SK-N-SH (cell line): ENCODE results near the gene CCDC27. TPM values are rescaled to one million over a fixed set of nuclear protein-coding genes. Genes with fewer than 3 reads are reported as not detected.

ENCODE experiments used
- CTCF ChIA-PET: fragments of 300-600, 350-600 bp; formaldehyde crosslinking; extraction: SDS; loops from one replicate; lab custom pipeline; 2021; lab: Yijun Ruan, JAX
- POLR2A ChIA-PET: fragments of 350-600 bp; sonication (Branson Sonifier 250); formaldehyde crosslinking; extraction: SDS; loops from one replicate; lab custom pipeline; 2020; ENCODE audit warnings: antibody characterized with exemption, inconsistent platforms; lab: Yijun Ruan, JAX
- DNase-seq: peaks from one replicate; pipeline ENCODE4 v3.0.0; 2012
- H2AFZ ChIP-seq: fragments of 200-600 bp; sonication (generic); 2 replicates; pipeline ENCODE4 v1.8.1; 2016; ENCODE audit warnings: antibody characterized with exemption, mild to moderate bottlenecking, low read depth
- H3F3A ChIP-seq: fragments of 200-600 bp; sonication (generic); replicated peaks from 2 replicates; pipeline ENCODE3; 2016; ENCODE audit warnings: antibody characterized with exemption, mild to moderate bottlenecking; ENCODE audit not compliant: insufficient read depth
- H3K27ac ChIP-seq, 2 experiments: fragments of 200-500 bp in 1 of 2; fragments of 200-600 bp in 1 of 2; sonication (Bioruptor generic) in 1 of 2; sonication (generic), shearing (Covaris generic) in 1 of 2; 2 replicates each; pipeline versions ENCODE4 v1.5.1 to v1.6.1; 2014 to 2016; ENCODE audit warnings: low read depth in 2 of 2, inconsistent platforms in 1 of 2, low read length in 1 of 2, mild to moderate bottlenecking in 1 of 2, mixed read lengths in 1 of 2
- H3K27me3 ChIP-seq: fragments of 200-600 bp; sonication (generic), shearing (Covaris generic); 2 replicates; pipeline ENCODE4 v1.6.1; 2016; ENCODE audit warnings: mixed run types; ENCODE audit not compliant: insufficient read depth
- H3K36me3 ChIP-seq, 2 experiments: fragments of 200-500 bp in 1 of 2; fragments of 200-600 bp in 1 of 2; sonication (Bioruptor generic) in 1 of 2; sonication (generic) in 1 of 2; replicated peaks in 1 of 2; 2 replicates each; pipeline versions ENCODE3 to v1.5.1; 2014 to 2016; ENCODE audit warnings: low read length in 1 of 2, mild to moderate bottlenecking in 1 of 2; ENCODE audit not compliant: insufficient read depth in 2 of 2, control insufficient read depth in 1 of 2
- H3K4me1 ChIP-seq, 2 experiments: fragments of 200-500 bp in 1 of 2; fragments of 200-600 bp in 1 of 2; sonication (Bioruptor generic) in 1 of 2; sonication (generic), shearing (Covaris generic) in 1 of 2; 2 replicates each; pipeline versions ENCODE4 v1.5.1 to v1.6.1; 2014 to 2016; ENCODE audit warnings: low read depth in 1 of 2, low read length in 1 of 2, mixed run types in 1 of 2; ENCODE audit not compliant: insufficient read depth in 2 of 2, control insufficient read depth in 1 of 2
- H3K4me2 ChIP-seq: fragments of 200-600 bp; sonication (generic), shearing (Covaris generic); 2 replicates; pipeline ENCODE4 v1.6.1; 2017; ENCODE audit warnings: mixed run types
- H3K4me3 ChIP-seq, 2 experiments: fragments of 200-500 bp in 1 of 2; fragments of 200-600 bp in 1 of 2; sonication (Bioruptor generic) in 1 of 2; sonication (generic), shearing (Covaris generic) in 1 of 2; 2 replicates each; pipeline versions ENCODE4 v1.5.1 to v1.8.1; 2014 to 2016; ENCODE audit warnings: low read depth in 2 of 2, inconsistent platforms in 1 of 2, low read length in 1 of 2, mild to moderate bottlenecking in 1 of 2, mixed read lengths in 1 of 2, moderate library complexity in 1 of 2
- H3K79me2 ChIP-seq: fragments of 200-600 bp; sonication (generic); 2 replicates; pipeline ENCODE4 v1.8.1; 2017; ENCODE audit warnings: mild to moderate bottlenecking; ENCODE audit not compliant: insufficient read depth
- H3K9ac ChIP-seq: fragments of 200-600 bp; sonication (generic); 2 replicates; pipeline ENCODE4 v1.6.1; 2017; ENCODE audit warnings: mixed run types
- H3K9me2 ChIP-seq: fragments of 200-600 bp; sonication (generic); 2 replicates; pipeline ENCODE4 v1.6.1; 2017; ENCODE audit warnings: mixed run types
- H3K9me3 ChIP-seq: fragments of 200-600 bp; sonication (generic); 2 replicates; pipeline ENCODE4 v1.6.1; 2017; ENCODE audit warnings: mixed run types, mild to moderate bottlenecking, moderate library complexity
- H4K20me1 ChIP-seq: fragments of 200-600 bp; sonication (generic); 2 replicates; pipeline ENCODE4 v1.6.1; 2017; ENCODE audit warnings: mild to moderate bottlenecking, mixed run types; ENCODE audit not compliant: insufficient read depth
- CHD2 ChIP-seq: fragments of 150-350 bp; IDR thresholded peaks from 2 replicates; pipeline ENCODE4 v1.6.1; 2018; ENCODE audit warnings: low read length; ENCODE audit not compliant: partially characterized antibody
- CTCF ChIP-seq: fragments of 200-600 bp; sonication (generic); IDR thresholded peaks from 2 replicates; pipeline ENCODE4 v1.6.1; 2017; ENCODE audit warnings: antibody characterized with exemption, mild to moderate bottlenecking, moderate library complexity
- EZH2phosphoT487 ChIP-seq: fragments of 200-600 bp; sonication (generic); IDR thresholded peaks from 2 replicates; pipeline ENCODE4 v1.6.1; 2017; ENCODE audit warnings: low read depth, mixed run types, mild to moderate bottlenecking, antibody characterized with exemption, moderate library complexity, borderline replicate concordance
- FOXM1 ChIP-seq: IDR thresholded peaks from 2 replicates; pipeline ENCODE4 v1.4.0; 2012; ENCODE audit warnings: low read depth, mild to moderate bottlenecking
- GABPA ChIP-seq: IDR thresholded peaks from 2 replicates; pipeline ENCODE4 v1.4.0; 2012; ENCODE audit warnings: low read depth, mild to moderate bottlenecking
- JUND ChIP-seq: IDR thresholded peaks from 2 replicates; pipeline ENCODE4 v1.4.0; 2012
- MEF2A ChIP-seq: IDR thresholded peaks from 2 replicates; pipeline ENCODE4 v1.4.0; 2012; ENCODE audit warnings: low read depth, borderline replicate concordance
- NFIC ChIP-seq: IDR thresholded peaks from 2 replicates; pipeline ENCODE4 v1.4.0; 2012; ENCODE audit warnings: borderline replicate concordance
- PBX3 ChIP-seq: IDR thresholded peaks from 2 replicates; pipeline ENCODE4; 2012
- POLR2AphosphoS5 ChIP-seq: IDR thresholded peaks from 2 replicates; pipeline ENCODE4 v1.6.1; 2012; ENCODE audit warnings: low read depth, low read length
- RAD21 ChIP-seq: IDR thresholded peaks from 2 replicates; pipeline ENCODE4 v1.6.1; 2012; ENCODE audit warnings: mild to moderate bottlenecking, low read length
- REST ChIP-seq: IDR thresholded peaks from 2 replicates; pipeline ENCODE4 v1.6.1; 2012; ENCODE audit warnings: mild to moderate bottlenecking, low read depth, low read length, moderate library complexity
- RFX5 ChIP-seq: IDR thresholded peaks from 2 replicates; pipeline ENCODE4 v1.6.1; 2012; ENCODE audit warnings: mild to moderate bottlenecking, improper control_type of control experiment, low read length
- SIN3A ChIP-seq: IDR thresholded peaks from 2 replicates; pipeline ENCODE4 v1.6.1; 2012; ENCODE audit warnings: low read depth, mild to moderate bottlenecking, low read length, moderate library complexity, borderline replicate concordance
- SMC3 ChIP-seq: IDR thresholded peaks from 2 replicates; pipeline ENCODE4 v1.6.1; 2012; ENCODE audit warnings: low read depth, low read length, improper control_type of control experiment
- TCF12 ChIP-seq: IDR thresholded peaks from 2 replicates; pipeline ENCODE4 v1.4.0; 2012
- TEAD4 ChIP-seq: IDR thresholded peaks from 2 replicates; pipeline ENCODE4 v1.4.0; 2012; ENCODE audit warnings: mild to moderate bottlenecking, borderline replicate concordance; ENCODE audit not compliant: insufficient read depth
- USF2 ChIP-seq: fragments of 150-350 bp; IDR thresholded peaks from 2 replicates; pipeline ENCODE4 v1.6.1; 2017; ENCODE audit warnings: antibody characterized with exemption, low read length, low read depth, borderline replicate concordance
- YY1 ChIP-seq: IDR thresholded peaks from 2 replicates; pipeline ENCODE4 v1.4.0; 2012; ENCODE audit warnings: low read depth, mild to moderate bottlenecking
- WGBS: methylation state at CpG from one replicate; pipeline ENCODE4 v1.1.6; 2017; ENCODE audit warnings: low lambda C conversion rate; 5-methylcytosine and 5-hydroxymethylcytosine counted together
- polyA plus RNA-seq, 3 experiments: library from polyadenylated mRNA; depleted of rRNA; stranded (reverse); fragments of >200 nt; gene quantifications; 2 replicates each; pipeline ENCODE4 v1.2.3, GENCODE V29; 2012

Gene CCDC27
- polyA plus RNA-seq, 1 of the 3 experiments (the other 2 are of a cell fraction) = not detected

- Histone ChIP-seq H4K20me1 (peaks cover 16% of the 10 kb centered on the region; the same call in 1 of the 2 replicates), H3K9me2 (no peaks in the 10 kb centered on the region), H3F3A (no peaks in the 10 kb centered on the region), H3K27ac (no peak overlapping the region), H2AFZ (no peak overlapping the region), H3K27me3 (no peaks in the 10 kb centered on the region), H3K4me1 (peaks cover 0 to 2% of the 10 kb centered on the region in 2 experiments; a peak in 1 of 4 replicates), H3K79me2 (peaks cover 18% of the 10 kb centered on the region; the same call in 1 of the 2 replicates), H3K4me3 (no peak overlapping the region), H3K4me2 (no peak overlapping the region), H3K36me3 (peaks cover 12 to 69% of the 10 kb centered on the region in 2 experiments), H3K9ac (no peak overlapping the region), H3K9me3 (no peaks in the 10 kb centered on the region)
- ChIA-PET POLR2A (interaction anchor here (0.6 to 1.0 kb wide), 2 partner anchors 8 to 10 kb away, joined by 3 read pairs; no protein-coding TSS in a partner anchor), CTCF (interaction anchor here (2.0 to 2.9 kb wide), 2 partner anchors 8 to 59 kb away, joined by 4 to 13 read pairs; no protein-coding TSS in a partner anchor)
- TF ChIP-seq TCF12 (no peak), TEAD4 (no peak), GABPA (no peak), NFIC (no peak), EZH2phosphoT487 (no peak), YY1 (no peak), SMC3 (no peak)
- DNase-seq = no peak
- WGBS = 97% methylated on average over 26 of the region's 30 CpGs
These were observed 31.6 kb downstream of the CCDC27 start for GRCh38 chr1:3783651-3784474.

- no peak overlapping the region for H3K4me3 ChIP-seq
- H3K27ac ChIP-seq = no peak overlapping the region
- H3K4me2 ChIP-seq = no peak overlapping the region
- peaks cover 30% of the 10 kb centered on the region; the same call in 1 of the 2 replicates for H3K79me2 ChIP-seq
- H3K4me1 ChIP-seq = no peaks in the 10 kb centered on the region
- POLR2A ChIA-PET = no interaction called here
- H3K9me2 ChIP-seq = no peaks in the 10 kb centered on the region
- no peak overlapping the region for H3K9ac ChIP-seq
- no peaks in the 10 kb centered on the region for H3F3A ChIP-seq
- no peak for DNase-seq
- peaks cover 25% of the 10 kb centered on the region for H4K20me1 ChIP-seq
- no peak overlapping the region for H2AFZ ChIP-seq
- CTCF ChIA-PET = interaction anchor here (0.6 to 2.9 kb wide), 4 partner anchors 9 to 118 kb away, joined by 3 to 13 read pairs (median 4); no protein-coding TSS in a partner anchor
- WGBS = 76% methylated on average over 2 of the region's 13 CpGs
- H3K36me3 ChIP-seq = peaks cover 12 to 62% of the 10 kb centered on the region in 2 experiments
- no peaks in the 10 kb centered on the region for H3K27me3 ChIP-seq
- no peaks in the 10 kb centered on the region for H3K9me3 ChIP-seq
- TF ChIP-seq CTCF = no peak
- TF ChIP-seq FOXM1 = no peak
- no peak for TF ChIP-seq TEAD4
- TF ChIP-seq CHD2 = no peak
- TF ChIP-seq PBX3 = no peak
- TF ChIP-seq GABPA = no peak
- no peak for TF ChIP-seq POLR2AphosphoS5
- TF ChIP-seq RAD21 = no peak
- no peak for TF ChIP-seq REST
- TF ChIP-seq SMC3 = no peak
- no peak for TF ChIP-seq RFX5
- no peak for TF ChIP-seq SIN3A
- TF ChIP-seq JUND = no peak
- TF ChIP-seq MEF2A = no peak
- no peak for TF ChIP-seq USF2
These were observed 32.8 kb downstream of the CCDC27 start for GRCh38 chr1:3785045-3785444.
